EH (cell line): ENCODE data around the gene PDZD8.
"Not testable (repeated sequence)": the region's sequence is repeated elsewhere in the genome, so short reads cannot be mapped to it uniquely, and the experiment has no call there.

Source experiments
- DNase-seq: peaks from one replicate; pipeline ENCODE4 v3.0.0-alpha.2; 2015; ENCODE audit warnings: low read depth

The PDZD8 gene

GRCh38 chr10:117254774-117255735 lies 120.2 kb downstream of the PDZD8 start:
- no peak for DNase-seq

- no peak for DNase-seq
These were observed 120.9 kb downstream of the PDZD8 start for GRCh38 chr10:117254338-117254737.

GRCh38 chr10:117253908-117254307 lies 121.3 kb downstream of the PDZD8 start:
- no peak for DNase-seq

GRCh38 chr10:117250411-117250810 lies 124.8 kb downstream of the PDZD8 start:
- DNase-seq = no peak

GRCh38 chr10:117249493-117250093 lies 125.6 kb downstream of the PDZD8 start:
- no peak for DNase-seq

GRCh38 chr10:117248750-117249465 lies 126.3 kb downstream of the PDZD8 start:
- DNase-seq = peak; percentile 7

GRCh38 chr10:117246997-117247671 lies 128.1 kb downstream of the PDZD8 start:
- peak; percentile 19 for DNase-seq

- DNase-seq = no peak
These were observed 132.8 kb downstream of the PDZD8 start for GRCh38 chr10:117242463-117242832.

- DNase-seq = peak; percentile 9
These were observed 133.4 kb downstream of the PDZD8 start for GRCh38 chr10:117241541-117242462.

- DNase-seq = no peak
These were observed 134.4 kb downstream of the PDZD8 start, which contains the start of gene SLC18A2 for GRCh38 chr10:117240621-117241529. Gene SLC18A2, plus strand, starts transcription at chr10:117241114. Its CDS starts 580 bp downstream, at chr10:117241694.

- DNase-seq = no peak
These were observed 135.3 kb downstream of the PDZD8 start for GRCh38 chr10:117239721-117240620.

- no peak for DNase-seq
These were observed 136.2 kb downstream of the PDZD8 start for GRCh38 chr10:117239051-117239450.

GRCh38 chr10:117237401-117237991 lies 137.7 kb downstream of the PDZD8 start:
- no peak for DNase-seq

GRCh38 chr10:117230107-117230506 lies 145.1 kb downstream of the PDZD8 start:
- DNase-seq = not testable (repeated sequence)

- no peak for DNase-seq
These were observed 147.0 kb downstream of the PDZD8 start for GRCh38 chr10:117228210-117228609.
